Mucosa of rectum (tissue), 2 donors: ENCODE data around the gene SLC25A42.

Experiments used
- H3K27ac ChIP-seq, 2 donors: one replicate each; pipeline ENCODE4 v1.7.0; 2013; ENCODE audit warnings: inconsistent platforms in 2 of 2, low read depth in 2 of 2, low read length in 2 of 2
- H3K27me3 ChIP-seq, 2 donors: one replicate each; pipeline ENCODE4 v1.7.0; 2013; ENCODE audit warnings: low read length in 2 of 2; ENCODE audit not compliant: control insufficient read depth in 2 of 2, insufficient read depth in 2 of 2
- H3K36me3 ChIP-seq, 2 donors: one replicate each; pipeline ENCODE4 v1.7.0; 2013; ENCODE audit warnings: low read length in 2 of 2; ENCODE audit not compliant: control insufficient read depth in 2 of 2, insufficient read depth in 2 of 2
- H3K4me1 ChIP-seq, 2 donors: one replicate each; pipeline ENCODE4 v1.7.0; 2013; ENCODE audit warnings: low read length in 2 of 2, mild to moderate bottlenecking in 1 of 2; ENCODE audit not compliant: control insufficient read depth in 2 of 2, insufficient read depth in 2 of 2
- H3K4me3 ChIP-seq, 2 donors: one replicate each; pipeline ENCODE4 v1.7.0; 2013; ENCODE audit warnings: low read length in 2 of 2
- H3K9ac ChIP-seq, 2 donors: one replicate each; pipeline ENCODE4 v1.7.0; 2013; ENCODE audit warnings: low read length in 2 of 2, low read depth in 1 of 2, mild to moderate bottlenecking in 1 of 2
- H3K9me3 ChIP-seq, 2 donors: one replicate each; pipeline ENCODE4 v1.7.0; 2013; ENCODE audit warnings: low read length in 2 of 2; ENCODE audit not compliant: control insufficient read depth in 2 of 2
- donor health status: healthy.
- donor health status: Normal muscosa, but diverticular disease.

The SLC25A42 gene

DNA sequence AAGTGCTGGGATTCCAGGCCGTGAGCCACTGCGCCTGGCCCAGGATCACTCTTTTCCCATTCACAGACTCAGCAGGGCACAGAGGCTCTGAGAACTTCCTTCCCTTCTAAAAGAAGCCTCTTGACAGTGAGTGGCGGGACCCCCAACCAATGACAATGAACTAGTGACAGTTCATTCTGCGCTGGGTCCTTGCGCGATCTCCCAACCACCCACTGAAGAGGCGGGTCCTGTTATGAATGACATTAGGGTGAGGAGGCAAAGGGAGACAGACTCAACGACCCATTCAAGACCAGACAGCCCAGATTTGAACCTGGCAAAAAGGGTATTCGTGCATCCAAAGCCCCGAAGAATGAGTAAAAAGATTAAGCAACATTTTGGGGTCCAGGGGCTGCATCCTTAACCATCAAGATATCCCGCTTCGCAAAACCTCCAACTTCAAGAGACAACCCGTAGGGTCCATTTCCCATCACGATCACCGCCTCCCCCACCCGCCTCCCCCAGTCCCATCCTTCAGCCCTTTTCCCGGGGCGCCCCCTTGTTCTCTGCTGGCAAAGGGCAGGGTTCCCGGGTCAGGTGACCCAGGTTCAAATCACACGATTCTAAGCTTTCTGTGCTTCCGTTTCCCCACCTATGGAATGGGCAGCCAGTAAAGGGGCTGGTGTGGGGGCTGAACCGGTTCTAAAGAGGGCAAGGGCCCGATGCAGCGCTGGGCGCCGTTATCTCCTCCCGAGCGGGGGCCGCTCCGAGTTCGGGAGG, 31.2 kb upstream of the SLC25A42 start:
- Histone ChIP-seq H3K27me3 (no peaks in the 10 kb centered on the region), H3K4me3 (peak overlapping the region; percentile 89 to 99), H3K4me1 (peaks cover 9 to 15% of the 10 kb centered on the region in 2 donors), H3K9ac (peak overlapping the region; percentile 68 to 91), H3K27ac (peak overlapping the region; percentile 91), H3K9me3 (no peaks in the 10 kb centered on the region), H3K36me3 (peaks cover 10 to 20% of the 10 kb centered on the region in 2 donors)

DNA sequence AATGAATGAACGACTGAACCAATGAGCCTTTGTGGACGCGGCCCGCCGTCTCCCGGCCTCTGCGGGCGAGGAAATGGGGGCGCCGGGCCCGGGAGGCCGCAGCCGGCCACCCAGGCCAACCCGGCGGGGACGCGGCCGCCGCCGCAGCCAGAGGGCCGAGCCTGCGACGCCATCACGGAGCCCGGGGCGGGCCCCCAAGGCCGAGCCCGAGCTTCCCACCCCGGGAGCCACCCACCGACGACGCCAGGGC, 30.7 kb upstream of the SLC25A42 start:
- H3K4me3 ChIP-seq = peak overlapping the region; percentile 89 to 99
- peaks cover 10 to 15% of the 10 kb centered on the region in 2 donors for H3K36me3 ChIP-seq
- H3K9me3 ChIP-seq = no peaks in the 10 kb centered on the region
- H3K27me3 ChIP-seq = no peaks in the 10 kb centered on the region
- H3K27ac ChIP-seq = peak overlapping the region; percentile 91
- peaks cover 9 to 15% of the 10 kb centered on the region in 2 donors for H3K4me1 ChIP-seq
- peak overlapping the region; percentile 68 to 91 for H3K9ac ChIP-seq

DNA sequence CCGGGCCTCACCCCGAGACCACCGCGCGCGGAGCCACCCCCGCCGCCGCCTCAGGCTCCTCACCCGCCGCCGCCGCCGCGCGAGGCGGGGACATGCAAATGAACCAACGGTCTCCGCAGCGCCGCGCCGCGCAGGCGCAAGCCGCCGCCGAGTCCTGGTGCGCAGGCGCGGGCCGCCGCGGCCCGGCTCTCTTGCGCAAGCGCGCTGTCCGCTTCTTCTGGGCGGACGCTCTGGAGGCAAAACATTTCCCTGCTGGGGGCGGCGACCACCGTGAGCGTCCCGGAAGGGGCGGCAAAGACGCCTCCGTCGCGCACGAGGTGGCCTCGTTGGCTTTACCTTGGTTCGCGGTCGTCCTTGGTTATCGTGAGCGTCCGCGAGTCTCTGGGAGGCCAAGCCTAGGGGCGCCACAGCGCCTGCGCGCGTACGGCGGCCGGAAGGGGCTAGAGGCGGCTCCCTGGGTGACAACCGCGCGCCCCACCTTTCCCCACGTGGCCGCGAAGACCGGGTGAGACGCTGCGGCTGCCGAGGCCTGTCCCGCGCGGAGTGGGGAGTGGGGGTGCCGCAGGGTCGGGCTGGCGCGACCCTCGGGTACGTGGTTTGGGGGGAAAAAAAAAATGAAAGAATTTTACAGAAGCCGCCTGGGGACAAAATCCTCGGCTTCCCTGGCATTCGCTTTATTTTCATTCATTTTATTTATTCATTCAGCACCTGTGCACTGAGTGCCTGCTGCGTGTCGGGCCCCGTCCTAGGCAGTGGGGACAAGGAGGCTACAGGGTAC, 30.2 kb upstream of the SLC25A42 start, which contains the start of the genes ARMC6 and SUGP2:
Gene ARMC6 (plus strand): TSS at position 178 of the 778 bp plus-strand sequence. CDS start 607 bp downstream, outside the sequence.
Gene SUGP2 (minus strand): TSS at position 92 of the 778 bp plus-strand sequence. CDS start 2,446 bp downstream, outside the sequence.
- Histone ChIP-seq H3K9me3 (no peaks in the 10 kb centered on the region), H3K4me1 (peaks cover 9 to 15% of the 10 kb centered on the region in 2 donors), H3K9ac (peak within 1 kb of the TSS; percentile 91 to 95)

DNA sequence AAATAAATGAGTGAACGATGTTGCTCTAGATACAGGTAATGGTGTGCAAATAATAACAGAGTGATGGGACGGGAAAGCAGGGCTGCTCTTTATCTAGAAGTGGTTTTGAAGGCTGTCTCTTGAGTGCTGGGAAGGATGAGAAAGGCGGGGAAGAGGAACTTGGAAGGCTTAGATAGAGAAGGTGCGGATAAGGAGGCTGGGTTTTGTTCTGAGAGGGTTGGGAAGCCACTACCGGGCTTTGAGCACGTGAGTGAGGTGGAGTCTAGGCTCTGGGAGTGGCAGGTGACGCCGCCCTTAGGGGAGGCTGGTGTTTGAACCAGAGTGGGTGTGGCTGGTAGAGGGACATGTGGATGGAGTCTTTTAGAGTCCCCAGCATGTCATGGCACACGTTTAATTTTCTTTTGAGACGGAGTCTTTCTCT, 29.6 kb upstream of the SLC25A42 start:
- Histone ChIP-seq H3K4me1 (peaks cover 9 to 15% of the 10 kb centered on the region in 2 donors), H3K36me3 (peaks cover 3 to 8% of the 10 kb centered on the region in 2 donors), H3K9me3 (no peaks in the 10 kb centered on the region), H3K27ac (peak overlapping the region; percentile 91), H3K9ac (peak overlapping the region; percentile 91 to 95), H3K27me3 (no peaks in the 10 kb centered on the region), H3K4me3 (peak overlapping the region; percentile 89 to 99)

More for the DNA sequence above, 30.2 kb upstream of the SLC25A42 start, which contains the start of the genes ARMC6 and SUGP2:
- Histone ChIP-seq H3K27me3 (no peaks in the 10 kb centered on the region), H3K27ac (peak within 1 kb of the TSS; percentile 91), H3K36me3 (peaks cover 6 to 10% of the 10 kb centered on the region in 2 donors), H3K4me3 (peak within 1 kb of the TSS; percentile 89 to 99)

DNA sequence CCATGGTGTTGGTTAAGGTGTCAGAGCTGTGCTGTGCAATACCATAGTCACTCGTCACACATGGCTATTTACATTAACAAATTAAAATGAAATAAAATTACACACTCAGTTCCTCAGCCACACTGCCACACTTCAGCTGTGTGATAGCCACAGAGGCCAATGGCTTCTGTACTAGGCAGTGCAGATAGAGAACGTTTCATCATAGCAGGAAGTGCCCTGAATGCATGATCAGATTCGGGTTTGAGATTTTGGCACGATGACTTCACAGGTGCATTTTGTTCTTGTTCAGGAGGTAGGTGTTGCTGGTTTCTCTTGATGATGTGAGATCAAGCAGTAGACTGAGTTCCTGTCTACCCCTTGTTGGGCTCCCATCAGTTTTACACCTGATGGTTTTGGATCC, 23.9 kb upstream of the SLC25A42 start:
- Histone ChIP-seq H3K4me3 (no peak overlapping the region), H3K4me1 (no peaks in the 10 kb centered on the region), H3K27ac (no peak overlapping the region), H3K9ac (no peak overlapping the region), H3K36me3 (peaks cover 15 to 23% of the 10 kb centered on the region in 2 donors), H3K9me3 (no peaks in the 10 kb centered on the region), H3K27me3 (no peaks in the 10 kb centered on the region)

DNA sequence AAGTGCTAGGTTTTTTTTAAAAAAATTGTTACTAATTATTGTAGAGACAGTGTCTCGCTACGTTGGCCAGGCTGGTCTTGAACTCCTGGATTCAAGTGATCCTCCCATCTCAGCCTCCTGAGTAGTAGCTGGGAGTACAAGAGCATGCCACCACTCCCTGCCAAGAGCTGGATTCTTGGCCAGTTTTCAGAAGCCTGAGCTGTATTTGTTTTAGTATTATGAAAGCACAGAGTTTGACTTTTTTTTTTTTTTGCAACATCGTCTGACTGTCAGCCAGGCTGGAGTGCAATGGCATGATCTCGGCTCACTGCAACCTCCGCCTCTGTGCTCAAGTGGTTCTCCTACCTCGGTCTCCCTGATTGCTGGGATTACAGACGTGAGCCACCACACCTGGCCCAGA, 23.4 kb upstream of the SLC25A42 start:
- no peaks in the 10 kb centered on the region for H3K27me3 ChIP-seq
- no peaks in the 10 kb centered on the region for H3K4me1 ChIP-seq
- no peak overlapping the region for H3K9ac ChIP-seq
- peaks cover 15 to 23% of the 10 kb centered on the region in 2 donors for H3K36me3 ChIP-seq
- no peaks in the 10 kb centered on the region for H3K9me3 ChIP-seq
- H3K4me3 ChIP-seq = no peak overlapping the region
- H3K27ac ChIP-seq = no peak overlapping the region

DNA sequence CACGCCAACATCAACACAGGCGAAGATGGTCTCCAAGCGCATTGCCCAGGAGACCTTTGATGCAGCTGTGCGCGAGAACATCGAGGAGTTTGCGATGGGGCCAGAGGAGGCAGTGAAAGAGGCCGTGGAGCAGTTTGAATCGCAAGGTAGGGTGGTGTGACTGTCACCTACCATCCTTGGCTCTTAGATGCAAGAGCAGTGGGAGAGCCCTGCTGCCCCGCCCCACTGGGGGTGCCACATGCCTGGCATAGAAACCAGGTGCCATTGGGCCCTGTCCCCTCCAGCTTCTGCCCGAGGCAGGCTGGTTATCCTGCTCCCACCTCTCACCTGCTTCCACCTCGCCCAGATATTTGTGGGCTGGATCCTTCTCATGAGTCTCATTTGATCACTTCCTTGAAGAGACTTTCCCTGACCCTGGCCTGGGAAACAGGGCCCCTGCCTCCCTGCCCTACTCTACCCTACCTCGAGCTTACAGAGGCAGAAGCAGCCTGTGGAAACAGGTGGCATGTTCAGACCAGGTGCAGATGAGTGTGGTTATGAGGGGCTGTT, 21.0 kb upstream of the SLC25A42 start:
- H3K9me3 ChIP-seq = no peaks in the 10 kb centered on the region
- H3K27me3 ChIP-seq = no peaks in the 10 kb centered on the region
- H3K9ac ChIP-seq = no peak overlapping the region
- H3K36me3 ChIP-seq = peaks cover 15 to 22% of the 10 kb centered on the region in 2 donors
- no peak overlapping the region for H3K27ac ChIP-seq
- H3K4me1 ChIP-seq = no peaks in the 10 kb centered on the region
- no peak overlapping the region for H3K4me3 ChIP-seq

DNA sequence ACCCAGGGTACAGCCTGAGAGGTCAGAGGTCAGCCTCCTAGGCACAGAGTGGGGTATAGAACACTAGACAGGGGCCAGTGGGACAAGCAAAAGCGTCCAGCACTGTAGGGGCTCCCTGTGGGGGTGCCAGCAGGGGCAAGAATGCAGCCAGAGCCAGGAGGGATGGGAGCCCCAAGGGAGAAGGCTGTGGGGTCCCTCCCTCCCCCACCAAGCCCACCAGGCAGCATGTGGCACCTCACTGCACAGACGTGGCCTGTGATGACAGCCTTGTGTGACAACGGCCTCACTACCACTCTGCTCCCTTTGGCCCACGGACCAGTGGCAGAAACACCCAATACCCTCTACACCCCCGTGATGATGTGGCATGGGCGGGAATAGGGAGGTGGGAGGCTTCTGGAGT, 20.3 kb upstream of the SLC25A42 start:
- Histone ChIP-seq H3K4me1 (no peaks in the 10 kb centered on the region), H3K9me3 (no peaks in the 10 kb centered on the region), H3K4me3 (no peak overlapping the region), H3K36me3 (peaks cover 15 to 21% of the 10 kb centered on the region in 2 donors), H3K9ac (no peak overlapping the region), H3K27ac (no peak overlapping the region), H3K27me3 (no peaks in the 10 kb centered on the region)

DNA sequence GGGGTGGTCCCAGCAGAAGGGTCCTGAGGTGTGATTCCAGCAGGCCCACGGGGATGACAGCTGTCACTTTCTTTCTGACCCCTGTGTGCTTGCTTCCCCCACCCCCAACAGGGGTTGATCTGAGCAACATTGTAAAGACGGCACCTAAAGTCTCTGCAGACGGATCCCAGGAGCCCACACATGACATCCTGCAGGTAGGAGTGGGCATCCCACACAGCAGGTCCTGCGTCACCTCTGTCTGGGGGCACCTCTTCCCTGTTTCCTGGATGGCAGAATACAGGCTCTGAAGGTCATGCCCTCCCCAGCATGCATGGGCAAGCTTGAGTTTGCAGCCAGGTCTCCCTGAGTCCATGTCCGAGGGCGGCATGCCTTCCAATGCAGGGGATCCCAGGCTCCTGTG, 19.9 kb upstream of the SLC25A42 start:
- no peaks in the 10 kb centered on the region for H3K27me3 ChIP-seq
- H3K36me3 ChIP-seq = peaks cover 15 to 21% of the 10 kb centered on the region in 2 donors
- H3K4me1 ChIP-seq = no peaks in the 10 kb centered on the region
- no peak overlapping the region for H3K27ac ChIP-seq
- H3K4me3 ChIP-seq = no peak overlapping the region
- H3K9ac ChIP-seq = no peak overlapping the region
- H3K9me3 ChIP-seq = no peaks in the 10 kb centered on the region

DNA sequence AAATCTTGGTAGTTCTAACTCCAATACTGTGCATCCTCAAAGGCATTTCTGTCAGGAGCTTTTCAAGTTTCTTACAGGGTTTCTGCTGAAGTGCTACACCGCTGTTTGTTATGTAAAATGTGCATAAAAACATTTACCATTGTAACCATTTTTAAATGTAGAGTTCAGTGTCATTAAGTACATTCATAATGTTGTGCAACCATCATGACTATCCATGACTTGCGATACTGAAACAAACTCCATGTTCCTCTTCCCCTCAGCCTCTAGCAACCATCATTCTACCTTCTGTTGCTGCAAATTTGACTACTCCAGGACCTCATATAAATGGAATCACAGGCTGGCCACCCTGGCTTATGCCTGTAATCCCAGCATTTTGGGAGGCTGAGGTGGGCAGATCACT, 14.4 kb upstream of the SLC25A42 start:
- Histone ChIP-seq H3K36me3 (peaks cover 14 to 32% of the 10 kb centered on the region in 2 donors), H3K9me3 (no peaks in the 10 kb centered on the region)

More for the DNA sequence above, 14.4 kb upstream of the SLC25A42 start:
- no peak overlapping the region for H3K27ac ChIP-seq
- no peak overlapping the region for H3K4me3 ChIP-seq
- H3K9ac ChIP-seq = no peak overlapping the region
- H3K4me1 ChIP-seq = no peaks in the 10 kb centered on the region
- no peaks in the 10 kb centered on the region for H3K27me3 ChIP-seq
